HG03064 (cell line): ENCODE measurements around the gene TPM3.
"Not testable (repeated sequence)": the region's sequence is repeated elsewhere in the genome, so short reads cannot be mapped to it uniquely, and the experiment has no call there.

ENCODE experiments used
- ATAC-seq: cut with Tn5 transposase; IDR thresholded peaks from one replicate; pipeline ENCODE4 v1.9.1; 2021; ENCODE audit warnings: low read depth; ENCODE audit not compliant: unreplicated experiment

TPM3 gene

DNA sequence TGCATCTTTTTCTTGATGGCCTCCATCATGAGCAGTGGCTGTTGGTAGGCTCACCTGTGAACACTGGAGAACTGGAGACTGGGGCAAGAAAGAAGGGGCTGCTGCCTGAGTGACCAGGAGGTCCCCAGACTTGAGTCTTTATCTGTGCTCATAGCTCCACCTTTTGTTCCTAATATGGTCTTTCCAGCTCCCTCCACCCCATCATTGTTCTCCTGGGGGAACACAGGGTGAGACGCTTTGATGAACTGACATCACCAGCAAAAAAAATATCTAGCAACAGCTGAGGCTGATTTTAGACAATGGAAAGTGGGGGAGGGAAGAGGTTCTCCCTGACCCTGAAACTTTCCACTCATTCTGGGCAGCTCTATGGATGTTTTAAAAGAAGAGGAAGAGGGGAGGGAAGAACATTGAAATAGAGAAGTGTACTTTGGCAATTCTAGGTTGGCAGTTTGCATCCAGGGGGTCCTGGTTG lies at the start of gene TPM3:
TSS of gene TPM3 (minus strand) at position 111 of the 472 bp plus-strand sequence. CDS start at position 29, 82 bp downstream.
- no peak for ATAC-seq

DNA sequence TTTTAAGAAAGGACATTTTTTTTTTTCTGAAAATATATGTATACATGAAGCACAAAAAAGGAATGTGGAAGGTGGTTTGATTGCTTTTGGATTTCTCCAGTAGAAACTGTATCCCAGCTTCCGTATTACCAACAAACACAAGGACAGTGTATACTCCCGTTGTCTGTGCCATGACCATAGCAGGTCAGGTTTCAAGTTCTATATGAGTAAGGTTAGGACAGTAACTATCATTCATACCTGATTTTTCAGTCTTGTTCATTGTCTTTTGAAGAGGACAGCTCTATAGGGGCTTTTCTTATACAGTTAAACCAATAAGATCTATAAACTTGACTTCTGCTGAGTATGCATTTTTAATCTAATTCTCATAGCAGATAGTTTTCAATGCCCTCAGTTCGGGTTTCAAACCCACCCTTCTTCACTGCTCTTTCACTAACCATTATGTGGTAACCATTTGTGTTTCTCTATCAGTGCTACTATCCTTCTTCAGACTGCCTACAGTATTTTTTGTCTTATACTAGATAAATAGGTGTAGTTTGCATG lies 48.5 kb upstream of the TPM3 start:
- ATAC-seq, result no peak

DNA sequence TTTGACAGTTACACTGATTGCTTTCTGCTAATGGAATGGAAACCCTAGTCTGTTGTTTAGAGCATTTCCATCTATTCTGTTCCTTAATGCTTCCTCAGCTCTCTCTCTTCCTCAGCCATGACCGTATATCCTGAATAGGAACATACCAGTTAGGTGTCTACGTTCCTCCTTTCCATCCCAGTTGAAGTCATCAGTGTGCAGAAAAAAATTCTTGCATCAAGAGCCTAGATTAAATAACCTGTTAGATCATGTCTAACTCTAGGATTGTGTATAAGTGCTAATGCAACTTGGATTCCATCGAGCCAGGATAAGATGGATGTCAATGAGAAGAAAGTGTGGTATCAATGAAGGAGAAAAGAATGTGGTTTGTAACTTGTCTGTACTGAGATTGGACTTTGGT lies 47.6 kb upstream of the TPM3 start:
- ATAC-seq, result no peak

DNA sequence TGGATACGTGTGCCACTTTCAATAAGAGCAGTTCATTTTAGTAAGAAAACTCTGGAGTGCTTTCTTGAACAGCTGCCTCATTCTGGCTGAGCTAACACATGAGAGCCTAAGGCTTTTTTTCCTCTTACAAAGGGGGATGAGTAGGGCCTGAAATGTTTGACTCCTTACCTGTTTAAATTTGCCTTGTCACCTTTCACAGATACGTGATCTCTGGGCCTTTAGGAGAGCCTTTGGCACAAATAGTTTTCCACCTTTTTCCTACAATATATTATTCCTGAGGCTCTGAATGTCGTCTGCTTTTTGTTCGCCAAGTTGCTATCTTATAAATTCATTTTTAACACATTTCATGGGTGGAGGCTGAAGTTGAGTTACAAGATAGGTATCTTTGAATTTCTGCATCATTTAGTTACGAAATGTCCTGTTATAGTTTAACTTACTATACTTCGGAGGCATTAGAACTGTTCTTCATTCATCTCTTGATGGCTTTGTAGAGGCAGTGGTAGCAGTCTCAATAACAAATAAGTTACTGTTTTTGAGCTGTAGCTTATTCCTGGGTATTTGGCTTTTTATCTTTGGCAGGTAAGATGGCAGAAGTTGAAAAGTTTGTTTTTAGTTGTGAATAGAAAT lies 46.1 kb upstream of the TPM3 start:
- no peak for ATAC-seq

DNA sequence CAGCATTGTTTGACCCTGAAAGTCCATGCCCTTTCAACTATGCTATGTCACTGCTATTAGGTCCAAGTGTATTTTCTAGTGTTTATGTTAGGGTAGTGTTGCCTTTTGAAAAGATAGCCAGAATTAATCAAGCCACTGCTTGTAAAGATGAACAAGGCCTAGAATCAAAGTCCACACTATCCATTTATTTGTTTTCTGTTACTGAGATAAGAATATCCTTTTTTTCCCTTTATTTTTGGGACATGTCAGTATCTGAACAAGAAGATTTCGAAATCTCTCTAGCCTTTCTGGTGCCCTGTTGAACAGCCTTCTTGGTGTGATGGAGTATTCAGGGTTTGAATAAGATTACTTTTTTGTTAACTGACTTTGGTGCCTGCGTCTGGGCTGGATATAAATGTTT lies 45.5 kb upstream of the TPM3 start:
- no peak for ATAC-seq

DNA sequence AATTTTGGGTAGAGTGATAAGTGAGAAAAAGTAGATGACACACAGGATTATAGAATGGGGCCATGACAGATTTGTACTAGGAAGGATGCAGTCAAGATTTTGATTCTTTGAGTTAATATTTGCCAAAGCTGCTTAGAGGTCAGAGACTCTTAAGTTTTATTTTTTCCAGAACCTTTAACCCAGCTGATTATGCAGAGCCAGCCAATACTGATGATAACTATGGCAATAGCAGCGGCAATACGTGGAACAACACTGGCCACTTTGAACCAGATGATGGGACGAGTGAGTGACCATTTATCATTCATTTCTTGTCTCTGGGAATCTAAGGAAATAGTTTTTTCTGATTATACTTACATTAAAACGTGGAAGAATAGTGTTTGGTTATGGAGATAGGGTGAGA lies 45.0 kb upstream of the TPM3 start:
- no peak for ATAC-seq

DNA sequence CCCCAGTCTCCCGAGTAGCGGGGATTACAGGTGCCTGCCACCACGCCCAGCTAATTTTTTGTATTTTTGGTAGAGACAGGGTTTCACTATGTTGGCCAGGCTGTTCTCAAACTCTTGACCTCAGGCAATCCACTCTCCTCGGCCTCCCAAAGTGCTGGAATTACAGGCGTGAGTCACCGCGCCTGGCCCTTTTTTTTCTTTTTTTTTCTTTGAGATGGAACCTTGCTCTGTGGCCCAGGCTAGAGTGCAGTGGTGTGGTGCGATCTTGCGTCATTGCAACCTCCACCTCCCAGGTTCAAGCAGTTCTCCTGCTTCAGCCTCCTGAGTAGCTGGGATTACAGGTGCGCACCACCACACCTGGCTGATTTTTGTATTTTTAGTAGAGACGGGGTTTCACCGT lies 41.2 kb upstream of the TPM3 start:
- not testable (repeated sequence) for ATAC-seq

DNA sequence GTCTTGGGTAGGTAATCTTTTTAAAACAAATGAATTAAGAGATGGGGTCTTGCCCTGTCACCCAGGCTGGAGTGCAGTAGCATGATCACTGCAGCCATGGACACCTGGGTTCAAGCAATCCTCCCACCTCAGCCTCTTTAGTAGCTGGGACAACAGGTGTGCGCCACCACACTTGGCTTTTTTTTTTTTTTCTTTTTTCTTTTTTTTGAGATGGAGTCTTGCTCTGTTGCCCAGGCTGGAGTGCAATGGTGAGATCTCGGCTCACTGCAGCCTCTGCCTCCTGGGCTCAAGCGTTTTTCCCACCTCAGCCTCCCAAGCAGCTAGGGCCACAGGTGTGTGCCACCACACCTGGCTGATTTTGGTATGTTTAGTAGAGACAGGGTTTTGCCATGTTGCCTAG lies 39.2 kb upstream of the TPM3 start:
- ATAC-seq, result not testable (repeated sequence)

DNA sequence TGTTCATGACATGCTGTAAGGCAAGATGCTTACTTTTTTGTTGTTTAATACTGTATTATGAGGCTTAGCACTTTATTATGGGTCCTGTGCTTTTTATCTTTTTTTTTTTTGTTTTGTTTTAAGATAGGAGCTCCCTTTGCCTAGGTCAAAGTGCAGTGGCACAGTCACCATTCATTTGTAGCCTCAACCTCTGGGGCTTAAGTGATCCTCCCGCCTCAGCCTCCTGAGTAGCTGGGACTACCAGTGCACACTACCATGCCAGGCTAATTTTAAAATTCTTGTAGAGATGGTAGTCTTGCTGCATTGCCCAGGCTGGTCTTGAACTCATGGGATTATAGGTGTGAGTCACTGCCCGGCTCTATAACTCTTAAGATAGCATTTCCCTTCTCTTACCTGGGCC lies 33.5 kb upstream of the TPM3 start:
- no peak for ATAC-seq

DNA sequence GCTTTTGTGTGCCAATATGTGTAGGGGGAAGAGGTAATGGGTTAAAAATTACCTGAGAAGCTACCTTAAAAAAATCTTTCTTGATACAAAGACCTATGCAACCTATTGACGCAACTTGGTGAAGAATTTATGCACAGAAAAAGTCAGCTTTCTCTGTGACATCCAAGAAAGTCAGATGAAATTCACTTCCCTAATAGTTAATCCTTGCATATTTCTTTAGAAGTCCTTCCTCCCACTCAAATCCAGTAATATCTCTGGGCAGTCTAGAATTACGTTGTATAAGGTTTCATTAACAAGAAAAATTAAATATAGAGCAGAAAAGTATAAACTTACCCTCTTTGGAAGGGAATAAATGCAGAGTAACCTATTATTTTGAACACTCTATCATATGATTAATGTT lies 31.7 kb upstream of the TPM3 start:
- ATAC-seq, result no peak

DNA sequence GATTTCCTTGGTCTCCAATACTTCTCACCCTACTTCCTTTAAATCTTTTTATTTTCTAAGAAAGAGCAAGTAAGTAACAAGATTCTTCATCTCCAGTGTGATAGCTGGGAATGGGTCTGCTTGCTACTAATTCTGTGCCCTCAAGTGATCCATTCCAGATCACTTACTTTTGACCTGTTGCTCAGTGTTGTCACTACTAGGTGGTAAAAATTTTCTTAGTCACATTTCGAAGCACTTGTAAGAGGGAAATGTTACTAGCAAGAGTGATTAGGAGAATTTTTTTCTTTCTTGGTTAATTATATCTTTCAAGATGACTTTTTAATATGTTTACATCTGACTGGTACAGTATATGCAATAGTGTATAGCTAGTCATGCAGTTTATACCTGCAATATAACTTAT lies 31.0 kb upstream of the TPM3 start:
- ATAC-seq, result no peak

DNA sequence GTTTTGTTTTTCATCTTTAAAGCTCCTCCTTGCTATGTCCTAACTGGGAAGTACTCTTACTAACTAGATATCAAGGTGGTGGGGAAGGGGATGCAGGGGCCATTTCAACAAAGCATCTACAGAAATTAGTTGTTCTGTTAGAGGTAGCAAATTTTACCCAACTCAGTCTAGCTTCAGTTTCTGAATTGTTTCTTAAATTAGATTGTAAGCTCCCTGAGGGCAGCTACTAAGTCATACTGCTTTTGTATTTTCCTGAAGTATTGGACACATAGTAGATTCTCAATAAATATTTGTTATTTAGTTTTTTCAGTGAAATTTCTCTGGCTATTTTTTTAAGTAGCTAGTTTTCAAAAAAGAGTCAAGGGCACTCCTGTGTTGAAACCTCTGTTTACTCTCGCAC lies 30.6 kb upstream of the TPM3 start:
- ATAC-seq, result no peak

DNA sequence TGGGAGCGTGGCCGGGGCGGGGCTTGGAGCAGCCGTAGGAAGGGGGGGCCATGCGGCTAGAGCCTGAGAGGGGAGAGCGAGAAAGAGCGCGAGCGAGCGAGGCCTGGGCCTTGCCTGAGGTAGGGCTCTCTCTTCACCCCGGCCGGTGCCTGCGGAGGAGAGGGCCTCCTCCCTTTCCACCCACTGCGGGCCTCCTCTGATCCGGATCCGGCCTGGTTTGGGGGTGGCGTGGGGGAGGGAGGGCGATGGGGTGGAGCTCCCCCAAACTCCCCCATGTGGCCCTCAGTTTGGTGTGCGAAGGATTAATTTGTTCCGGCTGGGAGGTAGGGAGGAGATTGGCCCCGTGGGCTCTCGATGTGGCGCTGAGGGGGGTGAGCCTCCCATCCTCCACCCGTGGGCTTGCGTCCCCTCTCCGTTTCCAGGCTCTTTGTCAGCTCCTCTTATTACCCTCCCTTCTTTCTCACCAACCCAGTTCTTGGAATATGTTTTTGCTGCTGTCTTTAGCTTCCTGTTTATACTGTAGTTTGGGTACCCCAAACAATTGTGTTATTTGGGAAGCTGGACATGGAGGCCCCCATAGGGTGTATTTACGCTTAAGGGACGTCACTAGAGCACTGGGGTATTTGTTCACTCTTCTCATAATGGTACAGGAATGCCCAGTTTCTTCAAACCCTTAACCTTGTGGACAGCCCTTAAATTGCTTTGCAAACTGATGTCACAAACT lies 29.5 kb upstream of the TPM3 start:
- ATAC-seq, result peak; percentile 16

DNA sequence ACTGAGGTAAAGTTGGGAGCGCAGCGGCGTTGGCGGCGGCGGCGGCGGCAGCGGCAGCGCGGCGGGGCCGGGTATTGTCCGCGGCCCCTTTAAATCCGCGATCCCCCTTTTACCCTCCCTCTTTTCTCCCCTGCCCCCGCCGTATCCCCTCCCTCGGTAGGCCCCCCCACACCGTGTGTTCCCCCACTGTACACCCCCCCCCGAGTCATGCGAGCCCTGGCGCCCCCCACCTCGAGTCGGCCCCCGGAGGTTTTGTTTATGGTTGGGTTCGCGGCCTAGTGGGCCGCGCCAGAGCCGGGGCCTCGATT lies 29.0 kb upstream of the TPM3 start:
- ATAC-seq, result no peak

DNA sequence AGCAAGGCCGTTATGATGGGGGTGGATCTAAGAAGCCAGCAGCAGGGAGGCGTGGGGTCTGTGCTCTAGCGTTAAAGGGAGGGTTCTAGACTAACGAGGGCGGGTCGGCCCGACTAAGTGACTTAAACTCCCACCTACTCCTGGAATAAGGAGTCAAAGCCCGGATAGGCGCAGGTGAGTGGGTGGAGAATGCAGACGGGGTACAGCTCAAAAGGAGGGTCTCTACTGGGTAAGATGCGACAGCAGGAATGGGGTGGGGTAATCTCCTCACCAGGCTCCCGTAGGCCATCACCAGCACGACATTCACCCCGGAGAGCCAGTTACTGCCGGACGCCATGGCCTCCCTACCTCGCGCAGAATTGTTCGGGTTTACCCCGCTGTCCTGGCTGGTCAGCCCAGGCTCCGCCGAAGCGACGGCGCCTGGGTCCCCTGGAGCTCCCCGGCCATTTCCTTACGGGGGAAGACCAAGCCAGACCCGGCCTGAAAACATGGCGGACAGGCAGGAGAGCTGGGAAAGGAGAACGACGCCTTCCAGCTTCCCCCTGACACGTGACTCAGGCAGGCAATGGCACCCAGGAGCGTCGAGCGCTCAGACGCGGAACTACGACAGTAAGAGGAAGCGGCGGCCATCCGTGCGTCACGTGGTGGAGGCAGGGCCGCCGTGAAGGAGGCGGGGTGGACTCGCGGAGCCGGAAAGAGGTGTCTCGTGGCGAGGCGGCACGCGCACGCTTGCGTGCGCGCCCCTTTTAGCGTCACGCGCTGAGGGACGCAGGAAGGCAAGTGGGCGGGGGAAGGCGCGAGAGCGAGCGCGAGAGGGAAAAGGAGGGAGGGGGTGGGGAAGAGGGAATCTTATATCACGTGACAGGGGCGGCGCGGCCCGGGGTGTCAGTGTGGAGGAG lies 28.4 kb upstream of the TPM3 start, which contains the start of gene UBAP2L:
TSS of gene UBAP2L (plus strand) at position 885 of the 899 bp plus-strand sequence. CDS start 4,169 bp downstream, outside the sequence.
- peak; percentile 85 for ATAC-seq

DNA sequence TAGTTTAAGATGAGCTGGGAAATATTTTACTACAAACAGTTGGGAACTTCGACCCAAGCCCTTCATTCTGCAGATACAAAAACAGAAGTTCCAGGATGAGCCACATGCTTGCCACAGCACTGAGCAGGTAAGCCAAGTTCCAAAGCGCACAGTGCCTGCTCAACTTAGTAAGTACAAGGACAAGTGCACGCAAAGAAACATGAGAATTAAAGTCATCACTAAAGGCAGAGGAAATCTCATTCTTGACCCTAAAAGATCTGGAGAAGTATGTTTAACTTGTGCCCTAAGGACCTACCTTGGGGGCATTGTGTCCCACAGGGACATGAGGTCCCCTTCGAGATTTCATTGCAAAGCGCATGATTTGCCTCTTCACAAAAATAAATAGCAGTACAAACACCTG lies 27.6 kb upstream of the TPM3 start:
- ATAC-seq, result no peak

DNA sequence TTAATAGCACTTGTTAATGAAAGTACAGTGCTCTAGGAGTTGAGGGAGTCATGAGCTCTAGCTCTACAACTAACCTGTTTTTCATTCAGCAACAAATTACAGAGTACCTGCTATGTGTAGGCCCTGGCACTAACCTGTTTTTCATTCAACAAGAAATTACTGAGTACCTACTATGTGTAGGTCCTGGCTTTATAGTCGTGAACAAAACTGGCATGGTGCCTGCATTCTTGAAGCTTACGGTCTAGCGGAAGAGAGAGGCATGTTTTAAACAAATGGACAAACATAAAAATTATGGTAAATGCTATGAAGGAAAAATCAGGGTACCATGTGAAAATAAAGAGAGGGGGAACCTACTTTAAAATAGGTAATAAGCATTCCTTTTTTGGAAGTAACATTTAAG lies 26.6 kb upstream of the TPM3 start:
- ATAC-seq, result no peak

DNA sequence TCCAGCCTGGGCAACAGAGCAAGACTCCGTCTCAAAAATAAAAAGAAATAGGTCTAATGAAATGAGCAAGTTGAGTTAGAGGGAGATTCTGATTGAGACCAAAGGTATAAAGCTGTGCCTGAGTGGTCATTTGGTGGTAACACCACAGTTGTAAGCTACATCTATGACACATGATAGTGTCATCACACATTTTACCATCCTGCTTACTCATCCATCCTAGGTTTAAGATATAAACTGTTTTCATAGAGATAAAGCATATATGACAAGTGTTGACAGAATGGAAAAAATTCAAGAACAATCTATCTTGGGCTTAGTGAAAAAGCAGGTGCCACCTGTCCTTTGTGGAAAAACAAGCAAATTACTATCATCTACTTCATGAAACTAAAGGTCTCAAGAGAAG lies 21.4 kb upstream of the TPM3 start:
- ATAC-seq, result no peak

DNA sequence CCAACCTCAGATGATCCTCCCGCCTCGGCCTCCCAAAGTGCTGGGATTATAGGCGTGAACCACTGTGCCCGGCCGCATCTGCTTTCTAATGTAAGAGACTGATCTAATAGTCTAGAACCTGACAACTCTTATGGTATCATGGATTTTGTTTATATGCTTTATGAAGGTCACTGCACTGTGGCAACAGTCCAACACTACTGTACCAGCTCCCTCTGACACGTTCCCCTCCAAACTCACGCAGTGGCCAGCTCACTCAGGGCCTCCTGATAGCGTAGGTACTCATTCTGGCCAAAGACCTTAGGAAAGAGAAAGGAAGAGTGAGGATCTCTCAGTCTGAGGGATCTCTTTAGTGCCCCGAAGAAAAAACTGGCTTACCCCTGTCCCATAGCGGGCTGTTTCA lies 20.2 kb upstream of the TPM3 start:
- ATAC-seq, result no peak

DNA sequence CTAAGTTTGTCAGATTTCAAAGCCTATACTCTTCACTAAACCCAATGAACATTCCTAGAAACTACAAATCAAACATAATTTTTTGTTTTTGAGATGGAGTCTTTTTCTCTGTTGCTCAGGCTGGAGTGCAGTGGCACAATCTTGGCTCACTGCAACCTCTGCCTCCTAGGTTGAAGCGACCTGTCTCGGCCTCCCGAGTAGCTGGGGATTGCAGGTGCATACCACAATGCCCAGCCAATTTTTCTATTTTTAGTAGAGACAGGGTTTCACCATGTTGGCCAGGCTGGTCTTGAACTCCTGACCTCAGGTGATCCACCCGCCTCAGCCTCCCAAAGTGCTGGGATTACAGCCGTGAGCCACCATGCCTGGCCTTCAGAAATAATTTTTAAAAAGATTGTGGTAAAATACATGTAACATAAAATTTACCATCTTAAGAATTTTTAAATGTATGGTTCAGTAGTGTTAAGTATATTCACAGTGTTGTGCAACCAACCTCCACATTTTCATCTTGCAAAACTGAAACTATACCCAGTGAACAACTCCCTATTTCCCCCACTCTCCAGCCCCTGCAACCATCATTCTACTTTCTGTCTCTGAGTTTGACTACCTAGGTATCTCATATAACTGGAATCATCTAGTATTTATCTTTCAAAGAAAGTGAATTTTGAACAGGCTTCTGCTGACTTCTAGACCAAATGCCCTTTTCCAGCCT lies 16.9 kb upstream of the TPM3 start:
- ATAC-seq, result no peak
